PC-3 (cell line): Measurements from ENCODE around the gene TRABD2A. TPM values are rescaled to one million over a fixed set of nuclear protein-coding genes. Genes with fewer than 3 reads are reported as not detected.

Experiments used
- ATAC-seq: fragments of 200-7000 bp; cut with Tn5 transposase; 2 replicates; pipeline ENCODE4 v1.9.1; 2020; ENCODE audit warnings: mild to moderate bottlenecking, moderate library complexity
- BruUV-seq: library from RNA; stranded (reverse); fragments of 400-500 nt; replicated peaks from 2 replicates; lab custom pipeline; 2021; lab: Mats Ljungman, UMichigan
- CTCF ChIA-PET: fragments of 300-600 bp; sonication (Branson Sonifier 250); formaldehyde crosslinking; loops from one replicate; lab custom pipeline; 2022; ENCODE audit warnings: antibody characterized with exemption; lab: Charles Lee
- POLR2A ChIA-PET: fragments of 300-600 bp; sonication (Branson Sonifier 250); formaldehyde crosslinking; loops from one replicate; lab custom pipeline; 2022; ENCODE audit warnings: antibody characterized with exemption; ENCODE audit not compliant: unreplicated experiment; lab: Charles Lee
- DNase-seq: peaks from one replicate; pipeline ENCODE4 v3.0.0-alpha.2; 2015
- H2AFZ ChIP-seq: fragments of 300-600 bp; sonication (generic); 2 replicates; pipeline ENCODE4 v1.6.0; 2016; ENCODE audit warnings: antibody characterized with exemption, low read length
- H3F3A ChIP-seq: fragments of 300-600 bp; sonication (generic); one replicate; pipeline ENCODE4 v1.6.0; 2017; ENCODE audit warnings: antibody characterized with exemption, low read length, control low read depth, mild to moderate bottlenecking; ENCODE audit not compliant: unreplicated experiment
- H3K27ac ChIP-seq: fragments of 300-600 bp; sonication (generic); 2 replicates; pipeline ENCODE4 v1.5.1; 2016; ENCODE audit warnings: mild to moderate bottlenecking, low read length
- H3K27me3 ChIP-seq: fragments of 300-600 bp; sonication (generic); 2 replicates; pipeline ENCODE4 v1.6.1; 2016; ENCODE audit warnings: low read length, mixed read lengths
- H3K36me3 ChIP-seq: fragments of 300-600 bp; sonication (generic); 2 replicates; pipeline ENCODE4 v1.6.1; 2016; ENCODE audit warnings: low read depth, mixed run types, low read length, mixed read lengths
- H3K4me1 ChIP-seq: fragments of 300-600 bp; sonication (generic); 2 replicates; pipeline ENCODE4 v1.5.1; 2016; ENCODE audit warnings: low read length; ENCODE audit not compliant: insufficient read depth
- H3K4me2 ChIP-seq: fragments of 300-600 bp; sonication (generic); 2 replicates; pipeline ENCODE4 v1.6.0; 2016; ENCODE audit warnings: low read length
- H3K4me3 ChIP-seq: fragments of 300-600 bp; sonication (generic); 2 replicates; pipeline ENCODE4 v1.5.1; 2016; ENCODE audit warnings: mild to moderate bottlenecking, low read length, mixed read lengths
- H3K79me2 ChIP-seq: fragments of 300-600 bp; sonication (generic); 2 replicates; pipeline ENCODE4 v1.6.1; 2017; ENCODE audit warnings: low read length, mixed read lengths
- H3K9ac ChIP-seq: fragments of 300-600 bp; sonication (generic); 2 replicates; pipeline ENCODE4 v1.6.0; 2016; ENCODE audit warnings: mild to moderate bottlenecking, low read length
- H3K9me2 ChIP-seq: fragments of 300-600 bp; sonication (generic); replicated peaks from 2 replicates; pipeline ENCODE4 v1.6.1; 2016; ENCODE audit warnings: mixed run types, low read length, mixed read lengths
- H3K9me3 ChIP-seq: fragments of 300-600 bp; sonication (generic); 2 replicates; pipeline ENCODE4 v1.6.1; 2016; ENCODE audit warnings: low read length, mixed read lengths
- H4K20me1 ChIP-seq: fragments of 300-600 bp; sonication (generic); 2 replicates; pipeline ENCODE4 v1.6.1; 2016; ENCODE audit warnings: low read length, mixed read lengths
- CTCF ChIP-seq: fragments of 300-600 bp; sonication (generic); conservative IDR thresholded peaks from 2 replicates; pipeline ENCODE4 v1.5.1; 2017; ENCODE audit warnings: antibody characterized with exemption, low read depth, mild to moderate bottlenecking, low read length
- EZH2 ChIP-seq: fragments of 300-600 bp; sonication (generic); IDR thresholded peaks from one replicate; pipeline ENCODE4 v1.6.1; 2017; ENCODE audit warnings: antibody characterized with exemption, mild to moderate bottlenecking, low read length; ENCODE audit not compliant: unreplicated experiment
- EZH2phosphoT487 ChIP-seq: fragments of 300-600 bp; sonication (generic); IDR thresholded peaks from 2 replicates; pipeline ENCODE4 v1.6.1; 2018; ENCODE audit warnings: mild to moderate bottlenecking, antibody characterized with exemption, low read length, borderline replicate concordance
- intact Hi-C: fragments of 100-400 bp; cut with micrococcal nuclease; formaldehyde crosslinking; loops from 2 replicates; pipeline ENCODE4 v1.9.0; 2023
- total RNA-seq: library from RNA; depleted of rRNA; stranded (reverse); fragments of >200 nt; gene quantifications from 2 replicates; pipeline ENCODE4 v1.2.3, GENCODE V29; 2014

TRABD2A gene
- total RNA-seq, 1 experiment from 2014 or later = 2.0 TPM

GRCh38 chr2:84888401-84889276, 7.8 kb upstream of the TRABD2A start:
- ATAC-seq = no peak
- no peaks in the 10 kb centered on the region for H3K27me3 ChIP-seq
- no peaks in the 10 kb centered on the region for H3K36me3 ChIP-seq
- ChIA-PET CTCF (no interaction called here), POLR2A (interaction anchor here (1.2 kb wide), 1 partner anchor 18 kb away, joined by 14 read pairs; no protein-coding TSS in a partner anchor)
- no peaks in the 10 kb centered on the region for H4K20me1 ChIP-seq
- H3K9ac ChIP-seq = no peak overlapping the region
- TF ChIP-seq CTCF = no peak
- no peak for TF ChIP-seq EZH2phosphoT487
- TF ChIP-seq EZH2 = no peak
- no peak overlapping the region for H3K27ac ChIP-seq
- 0 out of 2 replicates have a peak overlapping the region, but pooled peaks have one; percentile 8 for H3K4me2 ChIP-seq
- DNase-seq = no peak
- intact Hi-C loops = no loop called here
- no peak overlapping the region for H3K4me3 ChIP-seq
- no peaks in the 10 kb centered on the region for H3K9me2 ChIP-seq
- BruUV-seq = no TSS peak
- H2AFZ ChIP-seq = peak overlapping the region; percentile 43; the same call in 1 of the 2 replicates
- no peaks in the 10 kb centered on the region for H3K9me3 ChIP-seq
- H3K79me2 ChIP-seq = no peaks in the 10 kb centered on the region
- no peaks in the 10 kb centered on the region for H3K4me1 ChIP-seq
- no peaks in the 10 kb centered on the region for H3F3A ChIP-seq

- Histone ChIP-seq H3K27me3 (no peaks in the 10 kb centered on the region), H3K4me2 (no peak overlapping the region), H4K20me1 (no peaks in the 10 kb centered on the region), H3K4me1 (no peaks in the 10 kb centered on the region; the same call in 1 of the 2 replicates), H3K9me3 (no peaks in the 10 kb centered on the region), H3K27ac (no peak overlapping the region), H3F3A (no peaks in the 10 kb centered on the region), H3K9ac (no peak overlapping the region), H3K36me3 (no peaks in the 10 kb centered on the region), H3K9me2 (no peaks in the 10 kb centered on the region), H2AFZ (no peak overlapping the region), H3K4me3 (no peak overlapping the region), H3K79me2 (no peaks in the 10 kb centered on the region)
- BruUV-seq = no TSS peak
- no peak for ATAC-seq
- ChIA-PET POLR2A (interaction anchor here (0.7 kb wide), 1 partner anchor 33 kb away, joined by 5 read pairs; no protein-coding TSS in a partner anchor), CTCF (no interaction called here)
- DNase-seq = no peak
- TF ChIP-seq CTCF (no peak), EZH2phosphoT487 (no peak), EZH2 (no peak)
- intact Hi-C loops = no loop called here
These were observed 5.9 kb upstream of the TRABD2A start for GRCh38 chr2:84886791-84887190.

- H3K9ac ChIP-seq = no peak overlapping the region
- no peaks in the 10 kb centered on the region for H3F3A ChIP-seq
- no peak overlapping the region for H3K4me3 ChIP-seq
- BruUV-seq = no TSS peak
- no peaks in the 10 kb centered on the region for H3K9me2 ChIP-seq
- no peaks in the 10 kb centered on the region for H3K79me2 ChIP-seq
- DNase-seq = no peak
- no peak overlapping the region for H2AFZ ChIP-seq
- H3K4me1 ChIP-seq = peaks cover 5% of the 10 kb centered on the region
- H3K36me3 ChIP-seq = no peaks in the 10 kb centered on the region
- ChIA-PET POLR2A (no interaction called here), CTCF (no interaction called here)
- H3K9me3 ChIP-seq = no peaks in the 10 kb centered on the region
- intact Hi-C loops = no loop called here
- peaks cover 13% of the 10 kb centered on the region for H3K27me3 ChIP-seq
- H3K4me2 ChIP-seq = no peak overlapping the region
- no peak overlapping the region for H3K27ac ChIP-seq
- TF ChIP-seq EZH2phosphoT487 (no peak), CTCF (no peak), EZH2 (no peak)
- no peak for ATAC-seq
- H4K20me1 ChIP-seq = no peaks in the 10 kb centered on the region
These were observed 4.2 kb upstream of the TRABD2A start for GRCh38 chr2:84885111-84885510.
